ENCODE measurements around the gene ZNF121.
"Not testable (repeated sequence)": the region's sequence is repeated elsewhere in the genome, so short reads cannot be mapped to it uniquely, and the experiment has no call there.

Gene ZNF121

DNA sequence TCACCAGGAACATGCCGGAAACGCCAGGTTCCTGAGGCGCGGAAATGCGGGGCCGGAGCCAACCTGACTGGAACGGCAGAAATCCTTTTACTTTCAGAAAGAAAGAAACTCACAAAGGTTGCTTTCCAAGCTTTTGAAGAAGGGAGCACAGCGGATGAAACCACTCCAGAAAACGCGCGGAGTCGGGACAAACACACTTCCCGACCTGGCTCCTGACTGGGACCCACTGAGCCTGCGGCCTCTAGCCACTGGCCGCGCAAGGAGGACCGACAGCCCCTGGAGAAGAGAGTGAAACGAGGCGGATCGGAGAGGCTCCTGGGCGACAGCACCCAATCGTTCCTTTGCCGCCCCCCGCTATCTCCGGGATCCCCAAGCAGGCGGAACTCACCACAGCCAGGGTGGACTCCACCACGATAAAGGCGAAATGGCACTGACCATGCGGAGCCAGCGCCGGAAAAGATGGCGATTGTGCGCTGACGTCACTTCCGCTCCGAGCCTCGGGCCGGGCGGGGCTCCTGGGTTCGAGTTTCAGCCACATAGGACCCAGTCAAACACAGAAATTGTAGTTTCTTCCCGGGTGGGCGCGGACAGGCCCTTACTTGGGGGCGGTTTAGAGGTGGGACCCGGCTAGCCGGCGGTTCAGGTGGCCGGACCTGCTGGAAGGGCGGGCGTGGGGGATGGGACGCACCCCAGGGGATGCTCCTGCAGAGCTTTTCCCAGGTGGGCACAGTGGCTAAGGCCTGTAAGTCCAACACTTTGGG, at the start of gene ZNF121:
Gene ZNF121 (minus strand): TSS at position 432 of the 761 bp plus-strand sequence. CDS start 16,407 bp downstream, outside the sequence.
- peak; percentile 44 for DNase-seq

DNA sequence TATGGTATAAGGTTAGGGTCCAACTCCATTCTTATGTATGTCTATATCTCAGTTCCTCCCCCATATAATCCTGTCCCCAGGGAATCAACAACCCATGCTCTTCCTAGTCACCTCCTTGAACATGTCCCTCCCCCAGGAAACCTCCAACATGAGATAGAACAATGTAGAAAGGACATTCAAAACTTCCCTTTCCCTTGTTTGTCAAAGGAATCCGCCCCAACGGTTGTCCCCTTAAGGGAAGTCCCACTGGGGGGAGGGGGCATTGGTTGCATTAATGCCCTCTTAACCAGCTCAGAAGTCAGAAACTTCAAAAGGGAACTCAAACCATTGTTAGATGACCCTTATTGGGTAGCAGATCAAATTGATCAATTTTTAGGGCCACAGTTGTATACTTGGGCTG, 43.6 kb upstream of the ZNF121 start:
- DNase-seq, result no peak

DNA sequence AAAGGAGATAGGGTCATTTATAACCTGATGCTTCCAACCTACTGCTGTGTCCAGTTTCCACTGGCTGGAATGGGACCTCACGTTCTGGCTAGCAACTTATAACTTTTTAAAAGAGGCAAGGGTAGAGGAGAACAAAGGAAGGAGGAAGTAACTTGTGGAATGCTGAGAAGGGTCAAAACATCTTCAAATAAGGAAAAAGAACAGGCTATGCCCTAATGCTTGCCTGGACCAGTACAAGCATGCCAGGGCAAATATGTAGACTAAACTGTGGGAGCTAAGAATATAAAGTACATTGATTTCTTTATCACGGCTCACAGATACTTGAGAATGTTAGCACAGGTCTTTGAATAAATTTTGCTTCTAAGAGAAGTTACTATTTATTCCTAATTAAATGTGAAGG, 38.2 kb upstream of the ZNF121 start:
- DNase-seq, result no peak

DNA sequence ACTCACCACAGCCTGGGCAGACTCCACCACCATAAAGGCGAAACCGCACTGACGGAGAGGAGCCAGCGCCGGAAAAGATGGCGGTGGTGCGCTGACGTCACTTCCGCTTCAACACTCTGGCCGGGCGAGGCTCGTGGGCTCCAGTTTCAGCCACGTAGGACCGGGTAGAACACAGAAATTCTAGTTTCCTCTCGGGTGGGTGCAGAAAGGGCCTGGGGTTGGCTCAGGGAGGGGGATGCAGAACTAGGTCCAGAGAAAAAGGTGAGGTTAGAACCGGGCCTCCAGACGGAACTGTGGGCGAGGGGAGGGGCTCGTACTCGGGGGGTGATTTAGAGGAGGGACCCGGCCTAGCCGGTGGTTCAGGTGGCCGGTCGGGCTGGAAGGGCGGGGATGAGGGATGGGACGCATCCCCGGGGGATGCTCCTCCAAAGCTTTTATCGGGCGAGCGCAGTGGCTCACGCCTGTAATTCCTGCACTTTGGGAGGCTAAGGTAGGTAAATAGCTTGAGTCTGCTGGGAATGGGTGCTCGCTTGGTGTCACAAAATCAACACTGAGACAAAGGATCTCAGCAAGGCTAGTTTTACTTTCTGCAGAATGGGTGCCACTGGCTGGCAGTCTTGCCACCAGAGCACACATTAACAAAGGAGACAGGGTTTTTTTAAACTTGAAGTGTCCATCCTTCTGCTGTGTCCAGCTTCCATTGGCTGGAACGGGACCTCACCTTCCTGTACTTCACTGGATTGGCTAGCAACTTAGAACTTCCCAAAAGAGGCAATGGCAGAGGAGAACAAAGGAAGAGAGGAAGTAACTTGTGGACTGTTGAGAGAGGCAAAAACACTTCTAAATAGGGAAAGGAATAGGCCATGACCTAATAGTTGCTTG, 37.1 kb upstream of the ZNF121 start, which contains the start of gene ZNF561:
Gene ZNF561 (minus strand): TSS at position 77 of the 882 bp plus-strand sequence. CDS start 1,776 bp downstream, outside the sequence.
- DNase-seq, result peak; percentile 20

DNA sequence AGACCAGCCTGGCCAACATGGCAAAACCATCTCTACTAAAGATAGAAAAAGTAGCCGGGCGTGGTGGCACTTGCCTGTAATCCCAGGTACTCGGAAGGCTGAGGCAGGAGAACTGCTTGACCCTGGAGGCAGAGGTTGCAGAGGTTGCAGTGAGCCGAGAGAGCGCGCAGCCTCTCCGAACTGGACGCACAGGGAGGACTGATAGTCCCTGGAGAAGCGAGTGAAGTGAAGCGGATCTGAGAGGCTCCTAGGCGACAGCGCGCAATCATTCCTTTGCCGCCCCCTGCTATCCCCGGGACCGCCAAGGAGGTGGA, 36.5 kb upstream of the ZNF121 start:
- no peak for DNase-seq

DNA sequence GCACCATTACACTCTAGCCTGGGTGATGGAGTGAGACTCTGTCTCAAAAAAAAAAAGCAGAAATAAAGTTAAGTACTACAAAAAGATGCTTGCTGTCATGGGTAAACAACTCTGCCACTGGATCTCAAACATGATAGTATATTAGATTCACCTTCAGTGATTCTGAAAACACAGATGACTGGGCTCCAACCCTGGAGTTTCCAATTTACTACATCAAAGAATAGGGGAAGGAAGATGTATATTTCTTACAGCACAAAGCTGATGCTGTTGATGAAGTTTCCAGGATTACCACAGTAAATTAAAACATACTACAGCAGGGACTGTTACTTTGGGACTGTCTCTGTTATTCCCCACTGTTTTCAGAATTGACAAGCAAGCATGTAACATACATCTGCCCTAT, 31.5 kb upstream of the ZNF121 start:
- no peak for DNase-seq

DNA sequence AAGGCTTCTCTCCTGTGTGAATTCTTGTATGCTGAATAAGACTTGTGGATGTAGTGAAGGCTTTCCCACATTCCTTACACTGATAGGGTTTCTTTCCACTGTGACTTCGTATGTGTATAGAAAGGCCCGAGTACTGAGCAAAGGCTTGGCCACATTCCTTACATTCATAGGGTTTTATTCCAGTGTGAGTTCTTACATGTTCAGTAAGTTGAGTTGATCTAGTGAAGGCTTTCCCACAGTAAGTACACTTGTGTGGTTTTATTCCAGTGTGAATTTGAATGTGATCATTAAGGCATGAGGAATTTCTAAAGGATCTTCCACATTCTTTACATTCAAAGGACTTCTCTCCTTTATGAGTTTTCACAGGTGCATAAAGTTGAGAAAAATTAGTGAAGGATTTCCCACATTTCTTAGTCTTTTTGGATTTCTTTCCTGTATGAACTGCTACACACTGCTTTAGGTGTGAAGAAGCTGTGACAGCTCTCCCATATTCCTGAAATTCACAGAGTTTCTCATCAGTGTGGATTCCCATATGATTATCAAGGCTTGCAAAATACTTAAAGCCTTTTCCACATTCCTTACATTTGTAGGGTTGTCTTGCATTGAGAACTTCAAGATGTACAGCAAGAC, 26.3 kb upstream of the ZNF121 start:
- no peak for DNase-seq

DNA sequence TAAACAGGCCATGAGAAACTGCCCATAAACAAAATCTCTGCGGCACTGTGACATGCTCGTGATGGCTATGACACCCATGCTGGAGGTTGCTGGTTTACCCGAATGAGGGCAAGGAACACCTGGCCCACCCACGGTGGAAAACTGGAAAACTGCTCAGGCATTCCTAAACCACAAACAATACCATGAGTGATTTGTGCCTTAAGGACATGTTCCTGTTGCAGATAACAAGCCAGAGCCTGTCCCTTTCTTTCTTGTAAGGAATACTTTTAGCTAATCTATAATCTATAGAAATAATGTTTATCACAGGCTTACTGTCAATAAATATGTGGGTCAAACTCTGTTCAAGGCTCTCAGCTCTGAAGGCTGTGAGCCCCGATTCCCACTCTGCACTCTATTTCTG, 24.6 kb upstream of the ZNF121 start:
- DNase-seq, result no peak

DNA sequence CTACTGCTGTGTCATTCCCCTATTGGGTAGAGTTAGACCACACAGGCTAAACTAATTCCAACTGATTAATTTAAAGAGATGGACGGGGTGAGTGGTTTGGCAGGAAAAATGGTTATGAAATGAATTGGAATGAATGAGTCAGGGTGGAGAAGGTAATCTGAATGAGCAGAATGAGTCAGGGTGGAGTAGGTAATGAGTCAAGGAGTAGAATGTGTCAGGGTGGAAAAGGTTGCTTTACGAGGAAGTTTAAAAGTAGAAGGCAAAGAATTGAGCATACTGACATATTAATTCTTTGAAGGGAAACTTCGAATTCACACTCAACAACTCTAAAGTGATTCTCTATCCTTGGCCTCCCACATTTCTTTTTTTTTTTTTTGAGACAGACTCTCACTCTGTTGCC, 12.7 kb upstream of the ZNF121 start:
- DNase-seq, result no peak

DNA sequence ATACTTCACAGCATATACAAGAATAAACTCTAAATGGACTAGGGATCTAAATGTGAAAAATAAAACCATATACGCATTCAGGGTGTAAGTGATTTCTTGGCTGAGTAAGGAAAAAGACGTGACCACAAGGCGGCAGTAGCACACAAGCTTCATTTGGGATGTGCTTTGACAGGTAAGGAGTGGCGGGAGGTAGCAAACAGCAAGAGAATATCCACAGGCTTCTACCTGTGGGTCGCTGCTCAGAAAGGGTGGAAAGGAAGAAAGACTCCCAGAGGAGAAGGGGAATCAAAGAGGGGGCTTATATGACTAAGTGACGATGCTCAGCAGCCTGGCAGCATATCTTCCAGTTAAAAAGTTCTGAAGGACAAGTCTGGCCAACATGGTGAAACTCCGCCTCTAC, 2.5 kb upstream of the ZNF121 start:
- DNase-seq, result peak; percentile 58

DNA sequence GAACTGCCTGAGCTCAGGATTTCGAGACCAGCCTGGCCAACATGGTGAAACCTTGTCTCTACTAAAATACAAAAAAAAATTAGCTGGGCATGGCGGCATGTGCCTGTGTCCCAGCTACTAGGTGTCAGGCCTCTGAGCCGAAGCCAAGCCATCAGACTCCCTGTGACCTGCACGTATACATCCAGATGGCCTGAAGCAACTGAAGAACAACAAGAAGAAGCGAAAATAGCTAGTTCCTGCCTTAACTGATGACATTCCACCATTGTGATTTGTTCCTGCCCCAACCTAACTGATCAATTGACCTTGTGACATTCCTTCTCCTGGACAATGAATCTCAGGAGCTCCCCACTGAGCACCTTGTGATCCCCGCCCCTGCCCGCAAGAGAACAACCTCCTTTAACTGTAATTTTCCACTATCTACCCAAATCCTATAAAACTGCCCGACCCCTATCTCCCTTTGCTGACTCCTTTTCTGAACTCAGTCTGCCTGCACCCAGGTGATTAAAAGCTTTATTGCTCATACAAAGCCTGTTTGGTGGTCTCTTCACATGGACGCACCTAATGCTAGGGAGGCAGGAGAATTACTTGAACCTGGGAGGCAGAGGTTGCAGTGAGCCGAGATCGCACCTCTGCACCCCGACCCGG, 2.1 kb downstream of the ZNF121 start:
- DNase-seq, result not testable (repeated sequence)

DNA sequence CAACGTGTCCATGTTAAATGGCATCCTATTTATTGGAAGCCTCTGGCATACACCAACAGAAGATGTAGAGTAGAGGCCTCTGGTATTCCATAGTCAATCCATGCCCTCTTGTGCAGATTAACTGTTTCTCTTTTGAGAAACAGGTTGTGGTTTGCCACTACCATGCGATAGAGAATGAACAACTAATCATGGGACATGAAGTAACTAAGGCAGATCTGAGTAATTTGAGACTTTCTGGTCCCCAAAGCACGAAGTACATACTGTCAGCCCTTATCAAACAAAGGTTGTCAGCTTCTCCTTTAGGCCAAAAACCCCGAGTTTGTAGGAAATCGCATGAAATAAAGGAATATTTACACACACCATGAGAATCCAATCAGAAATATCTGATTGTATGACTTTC, 3.6 kb downstream of the ZNF121 start:
- no peak for DNase-seq

DNA sequence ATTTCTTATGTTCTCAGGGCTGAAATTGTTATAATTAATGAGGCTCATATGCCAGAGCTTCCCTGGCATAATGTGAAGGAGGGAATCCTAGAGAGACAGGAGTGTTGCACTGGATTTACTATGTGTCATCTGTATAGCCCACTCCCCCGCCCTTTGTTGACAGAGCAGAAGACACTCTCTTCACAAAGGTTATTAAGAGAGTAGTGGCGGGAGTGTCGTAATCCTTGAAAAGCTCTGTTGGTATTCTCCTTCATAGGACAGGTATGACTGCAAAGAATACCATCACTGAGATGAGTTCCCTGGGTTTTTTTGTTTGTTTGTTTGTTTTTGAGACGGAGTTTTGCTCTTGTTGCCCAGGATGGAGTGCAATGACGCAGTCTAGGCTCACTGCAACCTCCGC, 14.0 kb downstream of the ZNF121 start:
- no peak for DNase-seq

DNA sequence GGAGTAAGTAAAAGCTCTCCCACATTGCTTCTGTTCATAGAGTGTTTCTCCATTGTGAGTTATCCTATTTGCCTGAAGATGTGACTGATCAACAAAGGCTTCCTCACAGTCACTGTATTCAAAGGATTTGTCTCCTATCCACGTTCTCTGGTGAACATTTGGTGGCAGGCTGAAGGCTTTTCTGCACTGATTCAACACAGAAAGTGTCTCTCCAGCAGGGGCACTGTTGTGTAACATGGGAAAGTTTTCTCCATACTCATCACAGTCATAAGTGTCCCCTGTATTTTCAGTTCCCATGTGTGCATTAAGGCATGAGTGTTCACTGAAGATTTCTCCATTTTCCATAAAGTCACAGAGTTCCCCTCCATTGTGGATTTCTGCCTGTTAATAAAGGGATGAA, 17.6 kb downstream of the ZNF121 start:
- DNase-seq, result no peak

DNA sequence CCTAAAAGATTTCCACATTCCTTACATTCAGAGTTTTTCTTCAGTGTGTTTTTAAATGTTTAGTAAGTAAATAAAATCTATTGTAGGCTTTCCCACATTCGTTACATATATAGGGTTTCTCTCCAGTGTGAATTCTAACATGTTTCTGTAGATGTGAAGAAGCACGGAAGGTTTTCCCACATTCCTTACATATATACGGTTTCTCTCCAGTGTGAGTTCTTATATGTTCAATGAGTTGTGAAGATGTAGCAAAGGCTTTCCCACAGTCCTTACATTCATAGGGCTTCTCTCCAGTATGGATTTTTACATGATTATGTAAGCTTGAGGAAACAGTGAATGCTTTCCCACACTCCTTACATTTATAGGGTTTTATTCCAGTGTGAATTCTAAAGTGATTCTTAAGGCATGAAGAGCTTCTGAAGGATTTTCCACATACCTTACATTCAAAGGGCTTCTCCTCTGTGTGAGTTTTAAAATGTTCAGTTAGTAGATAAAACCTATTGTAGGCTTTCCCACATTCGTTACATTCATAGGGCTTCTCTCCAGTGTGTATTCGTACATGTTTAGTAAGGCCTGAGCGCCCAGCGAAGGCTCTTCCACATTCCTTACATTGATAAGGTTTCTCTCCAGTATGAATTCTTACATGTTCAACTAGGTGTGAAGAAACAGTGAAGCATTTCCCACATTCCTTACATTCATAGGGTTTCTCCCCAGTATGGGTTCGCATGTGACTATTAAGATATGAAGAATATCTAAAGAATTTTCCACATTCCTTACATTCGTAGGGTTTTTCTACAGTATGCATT, 18.2 kb downstream of the ZNF121 start:
- DNase-seq, result no peak

DNA sequence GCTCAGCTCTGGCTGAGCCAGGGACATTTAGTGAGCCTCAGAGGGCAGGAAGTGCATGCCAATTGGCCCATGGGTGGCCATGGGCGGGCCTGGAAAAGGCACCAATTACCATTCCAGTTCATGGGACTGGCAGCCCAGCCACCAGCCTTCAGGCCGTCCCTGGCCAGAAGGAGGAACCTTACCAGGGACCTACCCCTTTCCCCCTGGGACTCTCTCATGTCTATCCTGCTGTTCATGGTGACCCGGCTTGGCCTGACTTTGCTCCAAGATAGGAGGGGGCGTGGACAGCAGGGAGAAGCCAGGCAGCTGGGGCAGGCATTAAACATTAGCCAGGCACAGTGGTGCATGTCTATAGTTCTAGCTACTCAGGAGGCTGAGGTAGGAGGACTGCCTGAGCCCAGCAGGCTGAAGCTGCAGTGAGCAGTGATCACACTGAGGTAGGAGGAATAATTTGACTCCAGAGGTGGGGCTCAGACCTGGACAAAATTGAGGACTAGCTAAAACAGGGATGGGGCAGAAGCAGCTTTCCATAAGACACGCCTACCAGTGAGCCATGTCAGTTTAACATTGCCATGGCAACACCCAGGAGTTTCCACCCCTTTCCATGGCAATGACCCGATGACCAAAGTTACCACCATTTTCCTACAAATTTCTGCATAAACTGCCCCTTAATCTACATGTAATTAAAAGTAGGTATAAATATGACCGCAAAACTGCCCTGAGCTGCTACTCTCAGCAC, 31.6 kb downstream of the ZNF121 start:
- DNase-seq, result no peak

DNA sequence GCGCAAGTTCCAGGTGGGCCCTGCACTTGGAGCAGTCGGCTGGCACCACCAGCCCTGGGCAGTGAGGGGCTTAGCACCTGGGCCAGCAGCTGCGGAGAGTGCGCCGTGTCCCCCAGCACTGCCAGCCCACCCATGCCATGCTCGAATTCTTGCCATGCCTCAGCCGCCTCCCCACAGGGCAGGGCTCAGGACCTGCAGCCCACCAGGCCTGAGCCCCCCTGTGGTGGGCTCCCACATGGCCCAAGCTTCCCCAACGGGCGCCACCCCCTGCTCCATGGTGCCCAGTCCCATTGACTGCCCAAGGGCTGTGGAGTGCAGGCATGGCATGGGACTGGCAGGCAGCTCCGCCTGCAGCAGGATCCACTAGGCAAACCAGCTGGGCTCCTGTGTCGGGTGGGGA, 36.4 kb downstream of the ZNF121 start:
- DNase-seq, result no peak

DNA sequence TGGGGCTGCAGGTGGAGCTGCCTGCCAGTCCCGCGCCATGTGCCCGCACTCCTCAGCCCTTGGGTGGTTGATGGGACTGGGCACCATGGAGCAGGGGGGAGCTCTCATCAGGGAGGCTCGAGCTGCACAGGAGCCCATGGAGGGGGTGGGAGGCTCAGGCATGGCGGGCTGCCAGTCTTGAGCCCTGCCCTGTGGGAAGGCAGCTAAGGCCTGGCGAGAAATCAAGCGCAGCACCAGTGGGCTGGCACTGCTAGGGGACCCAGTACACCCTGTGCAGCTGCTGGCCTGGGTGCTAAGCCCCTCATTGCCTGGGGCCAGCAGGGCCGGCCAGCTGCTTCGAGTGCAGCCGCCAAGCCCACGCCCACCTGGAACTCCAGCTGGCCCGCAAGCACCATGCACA, 43.0 kb downstream of the ZNF121 start:
- DNase-seq, result not testable (repeated sequence)

DNA sequence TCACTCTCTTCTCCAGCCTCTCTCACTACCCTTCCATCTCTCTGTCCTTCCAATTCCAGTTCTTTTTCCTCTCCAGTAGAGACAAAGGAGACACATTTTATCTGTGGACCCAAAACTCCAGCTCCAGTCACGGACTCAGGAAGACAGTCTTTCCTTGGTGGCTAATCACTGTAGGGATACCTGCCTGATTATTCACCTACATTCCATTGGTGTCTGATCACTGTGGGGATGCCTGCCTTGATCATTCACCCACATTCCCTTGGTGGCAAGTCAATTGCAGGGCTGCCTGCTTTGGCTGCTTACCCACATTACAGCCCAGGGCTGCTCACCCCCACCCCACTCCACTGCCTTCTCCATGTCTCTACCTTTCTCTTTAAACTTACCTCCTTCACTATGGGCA, 44.4 kb downstream of the ZNF121 start:
- DNase-seq, result not testable (repeated sequence)

DNA sequence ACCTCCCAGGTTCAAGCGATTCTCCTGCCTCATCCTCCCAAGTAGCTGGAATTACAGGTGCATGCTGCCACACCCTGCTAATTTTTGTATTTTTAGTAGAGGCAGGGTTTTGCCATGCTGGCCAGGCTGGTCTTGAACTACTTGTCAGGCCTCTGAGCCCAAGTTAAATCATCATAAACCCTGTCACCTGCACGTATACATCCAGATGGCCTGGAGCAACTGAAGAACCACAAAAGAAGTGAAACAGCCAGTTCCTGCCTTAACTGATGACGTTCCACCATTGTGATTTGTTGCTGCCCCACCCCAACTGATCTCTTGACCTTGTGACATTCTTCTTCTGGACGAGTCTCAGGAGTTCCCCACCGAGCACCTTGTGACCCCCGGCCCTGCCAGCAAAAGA, 45.1 kb downstream of the ZNF121 start:
- not testable (repeated sequence) for DNase-seq

Measured in NCI-H2081 treated with DMSO at 0.1 percent for 48 hours (cell line).